ENCODE data around the gene LDAF1.
A peak's percentile ranks its signal among the peaks of the same experiment; 100 is the strongest.
"Not testable (repeated sequence)": the region's sequence is repeated elsewhere in the genome, so short reads cannot be mapped to it uniquely, and the experiment has no call there.

Gene LDAF1

DNA sequence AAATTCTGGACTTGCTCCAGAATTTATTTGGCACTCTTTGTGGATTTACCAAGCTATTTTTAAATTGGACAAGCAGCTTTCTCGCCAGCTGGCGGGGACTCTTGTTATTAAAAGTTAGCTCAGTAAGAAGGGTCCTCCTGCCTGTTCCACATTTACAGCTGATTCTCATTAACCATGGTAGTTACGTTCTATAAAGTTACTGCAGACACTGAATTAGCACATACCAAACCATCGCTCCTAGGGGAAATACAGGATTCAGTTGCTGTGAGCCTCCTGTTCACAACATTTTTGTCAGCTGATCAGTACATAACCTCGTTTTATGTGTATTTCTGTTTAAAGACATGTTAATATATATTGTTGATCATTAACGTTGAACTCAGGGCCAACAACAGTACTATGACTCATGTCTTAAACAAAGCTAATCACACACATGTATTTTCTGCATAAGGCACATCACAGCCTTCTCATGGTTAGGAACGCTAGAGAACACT, 4.2 kb downstream of the LDAF1 start:
- no peak for DNase-seq (ENCODE audit: low read depth in 2 of 2)

DNA sequence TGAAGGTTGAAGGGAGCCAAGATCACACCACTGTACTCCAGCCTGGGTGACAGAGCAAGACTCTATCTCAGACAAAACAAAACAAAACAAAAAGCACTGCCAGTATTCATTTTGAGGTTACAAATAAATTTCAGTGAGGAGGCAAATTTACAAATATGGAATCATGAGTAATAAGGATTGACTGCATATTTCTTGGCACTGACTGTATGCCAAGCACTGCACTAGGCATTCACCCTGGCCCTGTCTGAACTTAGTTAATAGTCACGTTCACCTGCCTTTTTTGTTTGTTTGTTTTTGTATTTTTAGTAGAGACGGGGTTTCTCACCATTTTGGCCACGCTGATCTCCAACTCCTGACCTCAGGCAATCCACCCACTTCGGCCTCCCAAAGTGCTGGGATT, 5.1 kb downstream of the LDAF1 start:
- DNase-seq (ENCODE audit: low read depth in 2 of 2), result no peak

DNA sequence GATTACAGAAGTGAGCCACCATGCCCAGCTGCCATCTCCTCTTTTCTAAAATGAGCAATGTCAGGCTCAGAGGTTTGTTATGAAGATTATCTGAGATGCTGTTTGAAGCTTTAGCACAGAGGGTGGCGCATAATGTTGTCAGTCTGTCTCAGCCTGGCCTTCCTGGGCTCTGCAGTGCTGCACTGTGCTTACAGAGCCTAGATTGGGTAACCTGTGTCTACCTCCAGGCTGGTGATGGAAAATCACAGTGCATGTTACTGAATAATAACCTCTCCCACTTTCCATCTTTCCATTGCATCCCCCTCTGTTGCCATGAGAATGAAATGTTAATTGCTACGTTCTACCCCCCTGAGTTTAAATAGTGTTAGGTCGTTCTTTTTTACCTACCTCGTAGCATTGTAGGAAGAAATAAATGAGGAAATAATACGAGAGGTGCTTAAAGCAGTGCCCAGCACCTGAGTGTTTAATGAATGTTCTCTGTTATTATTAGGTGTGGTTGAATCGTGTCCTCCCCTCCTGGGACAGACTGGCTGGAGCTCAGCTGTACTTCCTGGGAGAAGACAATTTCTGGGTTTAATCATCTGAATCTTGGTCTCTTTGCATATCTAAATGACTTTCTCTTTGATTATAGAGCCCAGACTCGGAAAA, 6.2 kb downstream of the LDAF1 start:
- DNase-seq (ENCODE audit: low read depth in 2 of 2), result no peak

DNA sequence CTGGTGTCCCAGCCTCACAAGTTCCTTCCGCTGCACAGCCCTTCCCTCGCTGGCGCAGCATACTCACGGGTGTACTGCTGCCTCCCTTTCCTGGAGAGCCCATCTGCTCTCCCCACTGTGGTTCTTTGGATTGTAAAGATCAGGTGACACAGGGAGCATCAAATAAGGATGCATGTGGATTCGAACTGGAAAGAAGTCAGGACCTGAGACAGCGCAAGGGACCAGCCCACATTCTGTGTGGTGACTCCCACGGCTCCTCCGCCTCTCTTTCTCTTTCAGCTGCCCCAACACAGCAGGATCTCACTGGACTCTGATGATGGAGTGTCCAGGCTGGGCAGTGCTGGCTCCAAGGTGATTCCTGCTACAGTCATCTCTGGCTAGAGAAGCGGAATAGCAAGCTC, 8.1 kb downstream of the LDAF1 start:
- DNase-seq (ENCODE audit: low read depth in 2 of 2), result no peak

DNA sequence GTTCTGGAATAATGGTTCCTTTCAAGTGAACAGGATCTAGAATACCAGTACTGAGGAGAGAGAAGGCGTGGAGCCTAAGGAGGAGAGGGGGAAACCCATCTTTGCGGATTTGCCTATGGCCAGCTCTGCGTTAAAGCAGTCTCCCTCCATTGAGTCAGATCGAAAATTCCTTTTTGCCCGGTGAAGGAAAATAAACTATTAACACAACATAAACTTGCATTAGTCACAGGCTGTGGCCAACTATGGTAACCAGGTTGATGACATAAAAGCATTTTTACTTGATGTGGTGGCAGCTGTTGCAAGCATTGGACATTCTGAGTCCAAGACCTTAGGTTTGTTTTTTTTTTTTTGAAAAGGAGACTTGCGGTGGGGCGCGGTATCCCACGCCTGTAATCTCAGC, 8.9 kb downstream of the LDAF1 start:
- DNase-seq (ENCODE audit: low read depth in 2 of 2), result no peak

DNA sequence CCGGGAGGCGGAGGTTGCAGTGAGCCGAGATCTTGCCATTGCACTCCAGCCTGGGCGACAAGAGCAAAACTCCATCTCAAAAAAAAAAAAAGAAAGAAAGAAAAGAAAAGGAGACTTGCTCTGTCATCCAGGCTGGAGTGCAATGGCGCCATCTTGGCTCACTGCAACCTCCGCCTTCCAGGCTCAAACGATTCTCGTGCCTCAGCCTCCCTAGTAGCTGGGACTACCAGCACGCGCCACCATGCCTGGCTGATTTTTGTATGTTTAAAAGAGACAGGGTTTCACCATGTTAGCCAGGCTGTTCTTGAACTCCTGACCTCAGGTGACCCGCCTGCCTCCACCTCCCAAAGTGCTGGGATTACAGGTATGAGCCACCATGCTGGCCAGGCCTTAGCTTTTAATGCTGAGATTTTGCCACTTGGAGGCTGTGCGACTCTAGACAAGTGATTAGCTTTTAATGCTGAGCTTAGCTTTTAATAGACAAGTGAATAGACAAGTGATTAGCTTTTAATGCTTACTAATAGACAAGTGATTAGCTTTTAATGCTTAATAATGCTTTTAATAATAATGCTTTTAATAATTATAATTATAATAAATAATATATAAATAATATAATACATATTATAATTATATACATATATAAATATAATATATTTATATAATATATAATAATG, 9.6 kb downstream of the LDAF1 start:
- DNase-seq (ENCODE audit: low read depth in 2 of 2), result no peak

DNA sequence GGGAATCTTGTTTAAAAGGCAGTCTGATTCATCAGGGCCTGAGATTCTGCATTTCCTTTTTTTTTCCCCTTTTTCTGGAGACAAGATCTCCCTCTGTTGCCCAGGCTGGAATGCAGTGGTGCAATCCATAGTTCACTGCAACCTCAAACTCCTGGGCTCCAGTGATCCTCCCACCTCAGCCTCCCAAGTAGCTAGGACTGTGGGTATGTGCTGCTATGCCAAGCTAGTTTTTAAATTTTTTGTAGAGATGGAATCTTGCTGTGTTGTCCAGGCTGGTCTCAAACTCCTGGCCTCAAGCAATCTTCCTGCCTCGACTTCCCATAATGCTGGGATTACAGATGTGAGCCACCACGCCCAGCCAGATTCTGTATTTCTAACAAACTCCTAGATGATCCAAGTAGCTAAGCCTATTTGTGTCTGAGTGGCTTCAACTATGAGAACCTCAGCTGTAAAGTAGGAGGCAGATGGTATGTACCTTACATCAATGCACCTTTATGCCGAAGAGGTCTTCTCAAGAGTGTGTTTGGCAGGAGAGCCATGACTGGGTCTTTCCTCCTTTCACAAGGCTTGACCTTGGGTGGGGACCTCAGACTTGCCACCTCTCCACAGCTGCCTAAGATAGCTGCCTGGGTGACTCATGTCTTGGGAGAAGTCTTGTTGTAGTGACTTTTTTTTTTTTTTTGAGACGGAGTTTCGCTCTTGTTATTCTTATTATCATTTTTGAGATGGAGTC, 10.9 kb downstream of the LDAF1 start:
- no peak for DNase-seq (ENCODE audit: low read depth in 2 of 2)

DNA sequence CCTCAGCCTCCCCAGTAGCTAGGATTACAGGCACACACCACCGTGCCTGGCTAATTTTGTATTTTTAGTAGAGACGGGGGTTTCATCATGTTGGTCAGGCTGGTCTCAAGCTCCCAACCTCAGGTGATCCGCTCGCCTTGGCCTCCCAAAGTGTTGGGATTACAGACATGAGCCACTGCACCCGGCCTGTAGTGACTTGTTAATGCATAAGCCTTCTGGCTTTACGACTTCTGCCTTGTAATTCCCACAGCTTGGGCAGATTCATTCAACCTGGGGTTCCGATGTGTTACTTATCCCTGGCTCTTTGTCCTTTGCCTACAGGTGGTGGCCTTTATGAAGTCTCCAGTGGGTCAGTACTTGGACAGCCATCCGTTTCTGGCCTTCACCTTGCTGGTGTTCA, 11.6 kb downstream of the LDAF1 start:
- not testable (repeated sequence) for DNase-seq (ENCODE audit: low read depth in 2 of 2)

DNA sequence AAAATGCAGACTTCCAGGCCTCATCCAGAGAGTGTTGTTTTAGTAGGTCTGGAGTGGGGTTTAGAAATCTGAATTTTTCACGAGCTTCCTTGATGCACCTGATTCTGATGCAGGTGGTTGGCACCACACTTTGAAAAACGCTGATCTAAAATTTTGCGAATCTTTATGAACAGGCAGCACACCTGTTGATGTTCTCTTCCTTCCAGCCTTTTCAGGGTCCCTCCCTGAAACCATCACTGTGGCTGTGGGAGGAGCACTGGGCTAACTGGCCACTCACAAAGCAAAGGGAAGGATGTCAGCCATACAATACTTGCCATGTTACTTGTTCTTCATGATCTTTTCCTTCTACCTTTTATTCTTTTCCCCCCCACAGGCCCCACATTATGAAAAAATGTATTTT, 14.2 kb downstream of the LDAF1 start:
- DNase-seq (ENCODE audit: low read depth in 2 of 2), result no peak

DNA sequence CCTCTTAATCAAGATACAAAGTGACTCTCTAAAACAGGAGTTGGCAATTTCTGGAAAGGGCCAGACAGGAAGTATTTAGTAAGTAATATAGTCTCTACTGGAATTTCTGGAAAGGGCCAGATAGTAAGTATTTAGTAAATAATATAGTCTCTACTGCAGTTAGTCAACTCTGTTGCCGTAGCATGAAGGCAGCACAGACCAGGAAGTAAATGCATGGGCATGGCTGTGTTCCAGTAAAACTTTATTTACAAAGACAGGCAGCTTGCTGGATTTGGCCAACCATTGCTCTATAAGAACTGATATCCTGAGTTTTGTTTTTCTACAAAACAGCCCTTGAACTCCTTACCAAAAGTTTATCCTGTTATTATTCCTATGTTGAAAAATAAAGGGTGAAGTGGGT, 16.9 kb downstream of the LDAF1 start:
- DNase-seq (ENCODE audit: low read depth in 2 of 2), result no peak

DNA sequence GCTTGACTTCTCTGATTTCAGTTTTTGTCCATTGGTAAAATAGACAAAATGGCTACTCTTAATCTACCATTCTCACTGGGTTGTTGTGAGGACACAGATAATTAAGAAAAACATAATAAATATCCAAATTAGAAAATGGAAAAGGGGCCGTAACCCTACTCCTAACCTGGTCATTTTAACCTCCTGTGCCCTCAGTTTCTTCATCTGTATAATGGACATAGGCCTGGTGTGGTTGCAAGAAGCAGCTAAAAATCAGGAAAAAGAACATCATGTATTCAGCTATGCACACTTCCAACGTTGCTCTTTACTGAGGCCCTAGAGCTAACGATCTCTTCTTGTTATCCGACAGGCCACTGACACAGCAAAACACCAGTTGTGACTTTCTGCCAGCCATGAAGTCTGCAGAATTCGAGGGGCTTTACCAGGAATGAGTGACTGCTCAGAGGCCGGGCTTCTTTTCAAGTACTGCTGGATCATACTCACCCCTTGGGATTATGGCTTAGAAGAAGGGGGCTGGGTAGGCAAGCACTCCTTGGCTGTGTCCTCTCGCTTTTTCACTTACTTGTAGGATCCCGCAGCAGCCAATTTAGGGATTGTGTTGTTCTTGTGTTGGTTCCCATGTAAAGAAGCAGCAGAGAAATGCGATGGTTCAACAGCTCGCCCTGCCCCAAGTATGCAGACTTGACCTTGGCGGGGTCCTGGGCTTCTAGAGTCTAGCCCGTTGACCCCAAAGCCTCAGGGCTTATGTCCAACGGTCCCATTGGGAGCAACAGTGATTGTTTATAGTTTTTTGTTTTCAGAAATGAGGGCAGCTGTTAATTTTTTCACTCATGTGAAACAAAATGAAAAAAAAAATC, 20.9 kb downstream of the LDAF1 start:
- DNase-seq (ENCODE audit: low read depth in 2 of 2), result no peak

DNA sequence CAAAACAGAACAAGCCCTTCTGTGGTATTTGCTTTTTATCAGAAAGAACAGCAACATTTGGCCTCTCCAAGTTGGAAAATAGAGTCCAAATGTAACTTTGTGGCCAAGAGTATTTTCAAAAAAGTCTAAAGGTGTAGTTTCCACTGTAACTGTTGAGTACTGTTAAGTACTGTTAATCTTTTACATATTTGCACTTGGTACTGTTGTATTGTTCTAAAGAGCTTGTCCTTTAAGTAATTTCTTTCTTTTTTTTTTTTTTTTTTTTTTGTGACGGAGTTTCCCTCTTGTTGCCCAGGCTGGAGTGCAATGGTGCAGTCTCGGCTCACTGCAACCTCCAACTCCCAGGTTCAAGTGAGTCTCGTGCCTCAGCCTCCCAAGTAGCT, 21.5 kb downstream of the LDAF1 start:
- no peak for DNase-seq (ENCODE audit: low read depth in 2 of 2)

DNA sequence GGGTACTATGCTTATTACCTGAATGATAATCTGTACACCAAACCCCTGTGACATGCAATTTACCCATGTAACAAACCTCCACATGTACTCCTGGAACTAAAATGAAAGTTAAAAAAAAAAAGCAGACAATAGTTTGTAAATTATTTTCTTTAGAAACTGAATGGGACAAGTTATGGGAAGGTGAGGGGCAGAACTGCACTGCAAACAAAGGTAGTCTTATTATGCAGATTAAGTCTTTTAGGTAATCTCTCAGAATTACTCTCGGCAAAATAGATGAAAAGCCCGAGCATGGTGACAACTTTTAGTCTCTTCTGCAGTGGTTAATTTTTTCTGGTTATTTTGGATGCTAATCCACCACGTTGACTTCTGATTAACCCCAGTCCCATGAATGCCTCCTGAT, 25.5 kb downstream of the LDAF1 start:
- DNase-seq (ENCODE audit: low read depth in 2 of 2), result no peak

DNA sequence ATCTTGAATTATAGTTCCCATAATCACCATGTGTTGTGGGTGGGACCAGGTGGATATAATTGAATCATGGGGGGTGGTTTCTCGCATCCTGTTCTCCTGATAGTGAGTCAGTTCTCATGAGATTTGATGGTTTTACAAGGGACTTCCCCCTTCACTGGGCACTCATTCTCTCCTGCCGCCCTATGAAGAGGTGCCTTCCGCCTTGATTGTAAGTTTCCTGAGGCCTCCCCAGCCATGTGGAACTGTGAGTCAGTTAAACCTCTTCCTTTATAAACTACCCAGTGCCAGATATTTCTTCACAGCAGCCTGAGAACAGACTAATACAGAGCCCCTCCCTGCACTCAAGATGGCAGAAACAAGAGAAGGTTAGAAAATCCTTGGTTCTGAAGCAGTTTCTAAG, 26.4 kb downstream of the LDAF1 start:
- peak; percentile 14 for DNase-seq (ENCODE audit: low read depth in 2 of 2)

DNA sequence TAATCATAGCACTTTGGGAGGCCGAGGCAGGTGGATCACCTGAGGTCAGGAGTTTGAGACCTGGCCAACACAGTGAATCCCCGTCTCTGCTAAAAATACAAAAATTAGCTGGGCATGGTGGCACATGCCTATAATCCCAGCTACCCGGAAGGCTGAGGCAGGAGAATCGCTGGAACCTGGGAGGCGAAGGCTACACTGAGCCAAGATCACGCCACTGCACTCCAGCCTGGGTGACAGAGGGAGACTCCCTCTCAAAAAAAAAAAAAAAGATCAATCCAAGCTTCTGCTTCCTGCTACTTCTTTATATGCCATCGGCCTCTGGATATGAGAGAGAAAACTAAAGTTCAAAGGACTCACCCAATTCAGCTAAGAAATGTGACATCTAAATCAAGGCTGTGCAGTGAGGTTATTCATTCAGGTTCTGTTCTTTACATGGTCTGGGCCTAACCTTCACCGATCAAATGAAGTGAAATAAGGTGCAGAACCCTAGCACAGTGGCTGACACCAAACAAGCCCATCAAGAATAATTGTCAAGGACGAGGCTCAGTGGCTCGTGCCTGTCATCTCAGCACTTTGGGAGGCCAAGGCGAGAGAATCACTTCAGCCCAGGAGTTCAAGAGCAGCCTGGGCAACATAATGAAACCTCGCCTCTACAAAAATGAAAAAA, 27.3 kb downstream of the LDAF1 start:
- no peak for DNase-seq (ENCODE audit: low read depth in 2 of 2)

DNA sequence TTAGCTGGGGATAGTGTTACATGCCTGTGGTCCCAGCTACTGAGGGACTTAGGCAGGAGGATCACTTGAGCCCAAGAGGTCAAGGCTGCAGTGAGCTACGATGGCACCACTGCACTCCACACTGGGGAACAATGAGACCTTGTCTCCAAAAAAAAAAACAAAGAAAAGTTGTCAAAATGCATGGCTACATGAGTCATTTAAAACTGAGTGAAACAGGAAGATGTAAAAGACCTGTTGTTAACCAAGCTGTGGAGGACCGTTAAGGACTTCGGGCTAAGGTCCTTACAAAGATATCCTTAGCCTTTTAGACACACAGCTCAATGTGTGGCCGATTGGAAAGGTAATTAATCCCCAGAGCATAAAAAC, 27.8 kb downstream of the LDAF1 start:
- DNase-seq (ENCODE audit: low read depth in 2 of 2), result no peak

DNA sequence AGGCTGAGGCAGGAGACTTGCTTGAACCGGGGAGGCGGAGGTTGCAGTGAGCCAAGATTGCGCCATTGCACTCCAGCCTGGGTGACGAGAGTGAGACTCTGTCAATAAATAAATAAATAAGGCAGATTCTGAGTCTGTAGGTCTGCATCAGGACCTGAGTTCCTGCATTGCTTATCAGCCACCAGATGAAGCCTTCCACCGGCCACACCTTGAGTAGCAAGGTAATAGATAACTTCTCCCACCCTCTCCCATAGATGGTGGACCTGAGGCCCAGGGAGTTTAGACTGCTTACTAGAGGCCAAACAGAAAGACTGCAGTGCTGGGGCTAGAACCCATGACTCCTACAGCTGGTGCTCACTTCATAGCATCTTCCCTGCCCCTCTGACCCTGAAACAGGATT, 30.8 kb downstream of the LDAF1 start:
- DNase-seq (ENCODE audit: low read depth in 2 of 2), result no peak

DNA sequence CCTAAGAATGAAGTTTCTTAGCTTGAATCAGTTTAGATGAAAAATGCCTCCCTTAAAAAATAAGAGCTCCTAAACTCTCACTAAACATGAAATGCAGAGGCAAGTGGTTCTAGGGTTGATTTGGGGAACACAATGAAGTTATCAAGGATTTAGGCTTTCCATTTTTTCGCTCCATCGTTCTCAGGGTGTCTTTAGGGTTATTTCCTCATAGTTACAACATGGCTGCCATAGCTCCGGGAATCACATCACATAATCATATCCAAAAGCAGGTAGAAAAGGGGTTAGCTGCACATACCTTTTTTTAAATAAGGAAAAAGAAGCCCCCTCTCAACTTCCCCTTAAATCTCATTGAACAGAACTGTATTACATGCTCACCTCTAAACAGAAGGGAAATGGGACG, 31.5 kb downstream of the LDAF1 start:
- no peak for DNase-seq (ENCODE audit: low read depth in 2 of 2)

DNA sequence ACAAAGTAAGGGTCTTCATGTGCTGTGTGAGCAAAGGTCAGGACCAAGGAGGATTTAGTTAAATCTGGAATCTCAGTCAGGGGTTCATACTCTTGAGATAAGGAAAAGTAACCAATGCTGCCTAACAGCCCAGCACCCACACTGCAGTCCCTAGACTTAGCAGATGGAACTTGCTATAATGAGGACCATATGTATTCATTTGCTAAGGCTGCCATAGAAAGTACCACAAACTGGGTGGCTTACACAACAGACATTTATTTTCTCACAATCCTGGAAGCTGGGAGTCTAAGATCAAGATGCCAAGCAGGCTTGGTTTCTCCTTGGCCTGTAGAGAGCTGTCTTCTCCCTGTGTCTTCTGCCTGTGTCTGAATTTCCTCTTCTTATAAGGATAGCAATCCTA, 32.1 kb downstream of the LDAF1 start:
- DNase-seq (ENCODE audit: low read depth in 2 of 2), result no peak

DNA sequence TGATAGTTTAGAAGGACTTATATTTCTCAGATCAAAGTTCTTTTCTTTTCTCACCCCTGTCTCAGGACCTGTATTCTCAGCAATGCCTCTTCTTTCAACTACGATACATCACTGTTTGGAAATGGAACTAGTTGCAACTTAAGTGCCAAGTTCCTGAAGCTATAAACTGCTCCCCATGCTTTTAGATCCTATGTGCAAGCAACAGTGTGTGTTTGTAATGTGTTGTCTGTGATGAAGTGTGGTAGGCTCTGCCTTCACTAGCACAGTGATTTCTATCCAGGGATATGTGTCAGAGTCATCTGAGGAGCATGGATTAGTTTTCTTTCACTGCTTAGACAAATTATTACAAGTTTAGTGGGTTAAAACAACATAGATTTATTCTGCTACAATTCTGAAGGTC, 34.5 kb downstream of the LDAF1 start:
- DNase-seq (ENCODE audit: low read depth in 2 of 2), result no peak

DNA sequence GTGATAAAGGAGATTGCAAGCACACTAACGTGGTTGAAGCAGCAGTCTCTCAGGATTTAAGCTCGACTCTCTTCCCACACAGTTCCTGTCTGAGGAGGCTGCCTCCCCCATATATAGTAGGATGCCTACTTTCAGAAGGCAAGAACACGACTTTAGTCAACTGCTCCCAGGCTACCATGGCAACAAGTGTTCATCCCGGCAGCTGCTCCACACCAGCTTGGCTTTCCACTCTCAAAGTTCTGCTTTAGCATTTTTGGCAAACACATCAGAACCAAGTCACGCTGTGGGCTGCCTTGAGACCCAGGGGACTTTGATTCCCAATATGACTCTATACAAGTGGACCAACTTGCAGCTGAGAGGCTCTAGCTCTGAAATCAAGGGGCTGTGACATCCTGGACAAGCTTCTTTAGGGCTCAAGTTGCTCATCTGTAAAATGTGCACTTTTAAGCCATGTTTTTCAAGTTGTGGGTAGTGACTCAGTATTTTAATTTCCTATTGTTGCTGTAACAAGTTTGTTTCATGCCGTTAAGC, 36.4 kb downstream of the LDAF1 start:
- no peak for DNase-seq (ENCODE audit: low read depth in 2 of 2)
